ENCODE measurements around the gene SSR1.

- TF ChIP-seq, protein P1, sequence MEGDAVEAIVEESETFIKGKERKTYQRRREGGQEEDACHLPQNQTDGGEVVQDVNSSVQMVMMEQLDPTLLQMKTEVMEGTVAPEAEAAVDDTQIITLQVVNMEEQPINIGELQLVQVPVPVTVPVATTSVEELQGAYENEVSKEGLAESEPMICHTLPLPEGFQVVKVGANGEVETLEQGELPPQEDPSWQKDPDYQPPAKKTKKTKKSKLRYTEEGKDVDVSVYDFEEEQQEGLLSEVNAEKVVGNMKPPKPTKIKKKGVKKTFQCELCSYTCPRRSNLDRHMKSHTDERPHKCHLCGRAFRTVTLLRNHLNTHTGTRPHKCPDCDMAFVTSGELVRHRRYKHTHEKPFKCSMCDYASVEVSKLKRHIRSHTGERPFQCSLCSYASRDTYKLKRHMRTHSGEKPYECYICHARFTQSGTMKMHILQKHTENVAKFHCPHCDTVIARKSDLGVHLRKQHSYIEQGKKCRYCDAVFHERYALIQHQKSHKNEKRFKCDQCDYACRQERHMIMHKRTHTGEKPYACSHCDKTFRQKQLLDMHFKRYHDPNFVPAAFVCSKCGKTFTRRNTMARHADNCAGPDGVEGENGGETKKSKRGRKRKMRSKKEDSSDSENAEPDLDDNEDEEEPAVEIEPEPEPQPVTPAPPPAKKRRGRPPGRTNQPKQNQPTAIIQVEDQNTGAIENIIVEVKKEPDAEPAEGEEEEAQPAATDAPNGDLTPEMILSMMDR (IDR thresholded peaks at IDR 0.05): no peak
- no peak for TF ChIP-seq EP300 (IDR thresholded peaks at IDR 0.05)
Measured at GRCh38 chr6:7251646-7252260, 61.2 kb downstream of the SSR1 start.
